HepG2 (cell line): ENCODE data around the gene TBCD. TPM values are rescaled to one million over a fixed set of nuclear protein-coding genes. Genes with fewer than 3 reads are reported as not detected.

ENCODE experiments used
- ATF7 ChIP-seq, 2 experiments: fragments of 450-650 bp in 1 of 2; sonication (generic) in 1 of 2; formaldehyde crosslinking in 1 of 2; IDR thresholded peaks; 2 replicates each; pipeline versions ENCODE4 v1.4.0 to v1.6.1; 2016 to 2020; ENCODE audit warnings: antibody characterized with exemption in 1 of 2, mild to moderate bottlenecking in 1 of 2, missing genetic modification reagents in 1 of 2
- CAMTA2 ChIP-seq: sonication (generic); formaldehyde crosslinking; IDR thresholded peaks from 2 replicates; pipeline ENCODE4 v1.4.0; 2020; ENCODE audit warnings: mild to moderate bottlenecking, missing genetic modification reagents, borderline replicate concordance
- DMAP1 ChIP-seq: IDR thresholded peaks from 2 replicates; pipeline ENCODE4 v1.6.1; 2016
- HOXA5 ChIP-seq: sonication (generic); formaldehyde crosslinking; IDR thresholded peaks from 2 replicates; pipeline ENCODE4 v1.4.0; 2020; ENCODE audit warnings: missing genetic modification reagents
- NFE2L1 ChIP-seq: sonication (generic); formaldehyde crosslinking; IDR thresholded peaks from 2 replicates; pipeline ENCODE4 v1.4.0; 2020; ENCODE audit warnings: missing genetic modification reagents, mild to moderate bottlenecking, borderline replicate concordance
- POGZ ChIP-seq: sonication (generic); formaldehyde crosslinking; IDR thresholded peaks from 2 replicates; pipeline ENCODE4 v1.4.0; 2020; ENCODE audit warnings: mild to moderate bottlenecking, missing genetic modification reagents
- SP140L ChIP-seq: sonication (generic); formaldehyde crosslinking; IDR thresholded peaks from 2 replicates; pipeline ENCODE4 v1.4.0; 2020; ENCODE audit warnings: missing genetic modification reagents, borderline replicate concordance
- SRY ChIP-seq: sonication (generic); formaldehyde crosslinking; IDR thresholded peaks from 2 replicates; pipeline ENCODE4 v1.8.0; 2022; ENCODE audit warnings: mild to moderate bottlenecking, missing genetic modification reagents
- TCF12 ChIP-seq, 2 experiments: fragments of 450-650 bp in 1 of 2; sonication (generic) in 1 of 2; formaldehyde crosslinking in 1 of 2; IDR thresholded peaks; 2 replicates each; pipeline versions ENCODE4 v1.6.1 to v1.8.0; 2017 to 2022; ENCODE audit warnings: antibody characterized with exemption in 1 of 2, mild to moderate bottlenecking in 1 of 2, missing genetic modification reagents in 1 of 2, moderate library complexity in 1 of 2
- ZBTB21 ChIP-seq: sonication (generic); formaldehyde crosslinking; IDR thresholded peaks from 2 replicates; pipeline ENCODE4 v1.4.0; 2020; ENCODE audit warnings: missing genetic modification reagents
- ZFX ChIP-seq: sonication (generic); formaldehyde crosslinking; IDR thresholded peaks from 2 replicates; pipeline ENCODE4 v1.4.0; 2020; ENCODE audit warnings: mild to moderate bottlenecking, low read depth, missing genetic modification reagents, moderate library complexity
- ZNF253 ChIP-seq: sonication (generic); formaldehyde crosslinking; IDR thresholded peaks from 2 replicates; pipeline ENCODE4 v1.8.0; 2022; ENCODE audit warnings: mild to moderate bottlenecking, missing genetic modification reagents, borderline replicate concordance
- ZNF3 ChIP-seq: IDR thresholded peaks from 2 replicates; pipeline ENCODE4 v1.7.0; 2017; ENCODE audit warnings: inconsistent platforms
- ZNF329 ChIP-seq: sonication (generic); formaldehyde crosslinking; IDR thresholded peaks from 2 replicates; pipeline ENCODE4 v1.9.0; 2021; ENCODE audit warnings: low read depth, mild to moderate bottlenecking, missing genetic modification reagents
- ZNF44 ChIP-seq: sonication (generic); formaldehyde crosslinking; IDR thresholded peaks from 2 replicates; pipeline ENCODE4 v1.5.1; 2020; ENCODE audit warnings: mild to moderate bottlenecking, missing genetic modification reagents
- ZNF564 ChIP-seq: sonication (generic); formaldehyde crosslinking; IDR thresholded peaks from 2 replicates; pipeline ENCODE4 v1.8.1; 2023; ENCODE audit warnings: mild to moderate bottlenecking, missing genetic modification reagents
- polyA plus RNA-seq, 8 experiments: library from polyadenylated mRNA; depleted of rRNA in 3 of 8; stranded (reverse) in 7 of 8; unstranded in 1 of 8; fragments of >200 nt; fragmentation: Illumina TruSeq in 4 of 8; extraction: Trizol in 4 of 8; gene quantifications; 2 replicates each; pipeline versions ENCODE4 v1.2.1 to v1.2.3, GENCODE V29; 2011 to 2016; ENCODE audit warnings: low read depth in 4 of 8, missing spikeins in 1 of 8, mixed read lengths in 1 of 8; ENCODE audit not compliant: insufficient read depth in 1 of 8
- total RNA-seq, 5 experiments: library from RNA; depleted of rRNA; stranded (reverse); fragments of >200 nt; fragmentation: Illumina TruSeq; extraction: Trizol; gene quantifications; 2 replicates each; pipeline ENCODE4 v1.2.3, GENCODE V29; 2016; ENCODE audit warnings: low read depth in 1 of 5
- TF ChIP-seq, protein P1 (sequence below): sonication (generic); formaldehyde crosslinking; IDR thresholded peaks from 2 replicates; pipeline ENCODE4 v1.5.1; 2020; ENCODE audit warnings: missing genetic modification reagents, mild to moderate bottlenecking, borderline replicate concordance
- TF ChIP-seq, protein P2 (sequence below): sonication (generic); formaldehyde crosslinking; IDR thresholded peaks from 2 replicates; pipeline ENCODE4 v1.8.0; 2022; ENCODE audit warnings: mild to moderate bottlenecking, missing genetic modification reagents
- TF ChIP-seq, protein P3 (sequence below): sonication (generic); formaldehyde crosslinking; IDR thresholded peaks from 2 replicates; pipeline ENCODE4 v1.5.1; 2020; ENCODE audit warnings: mild to moderate bottlenecking, missing genetic modification reagents, moderate library complexity
- TF ChIP-seq, protein P4 (sequence below): IDR thresholded peaks from 2 replicates; pipeline ENCODE4 v1.6.1; 2016; ENCODE audit warnings: low read depth, borderline replicate concordance
- TF ChIP-seq, protein P5 (sequence below): IDR thresholded peaks from 2 replicates; pipeline ENCODE4 v1.6.1; 2012; ENCODE audit warnings: inconsistent platforms

Gene TBCD
- total and polyA plus RNA-seq, 2 of the 13 experiments (the other 11 are each of a cell fraction or from before 2014, with no cell fraction given) = 33.9 to 54.8 TPM

DNA sequence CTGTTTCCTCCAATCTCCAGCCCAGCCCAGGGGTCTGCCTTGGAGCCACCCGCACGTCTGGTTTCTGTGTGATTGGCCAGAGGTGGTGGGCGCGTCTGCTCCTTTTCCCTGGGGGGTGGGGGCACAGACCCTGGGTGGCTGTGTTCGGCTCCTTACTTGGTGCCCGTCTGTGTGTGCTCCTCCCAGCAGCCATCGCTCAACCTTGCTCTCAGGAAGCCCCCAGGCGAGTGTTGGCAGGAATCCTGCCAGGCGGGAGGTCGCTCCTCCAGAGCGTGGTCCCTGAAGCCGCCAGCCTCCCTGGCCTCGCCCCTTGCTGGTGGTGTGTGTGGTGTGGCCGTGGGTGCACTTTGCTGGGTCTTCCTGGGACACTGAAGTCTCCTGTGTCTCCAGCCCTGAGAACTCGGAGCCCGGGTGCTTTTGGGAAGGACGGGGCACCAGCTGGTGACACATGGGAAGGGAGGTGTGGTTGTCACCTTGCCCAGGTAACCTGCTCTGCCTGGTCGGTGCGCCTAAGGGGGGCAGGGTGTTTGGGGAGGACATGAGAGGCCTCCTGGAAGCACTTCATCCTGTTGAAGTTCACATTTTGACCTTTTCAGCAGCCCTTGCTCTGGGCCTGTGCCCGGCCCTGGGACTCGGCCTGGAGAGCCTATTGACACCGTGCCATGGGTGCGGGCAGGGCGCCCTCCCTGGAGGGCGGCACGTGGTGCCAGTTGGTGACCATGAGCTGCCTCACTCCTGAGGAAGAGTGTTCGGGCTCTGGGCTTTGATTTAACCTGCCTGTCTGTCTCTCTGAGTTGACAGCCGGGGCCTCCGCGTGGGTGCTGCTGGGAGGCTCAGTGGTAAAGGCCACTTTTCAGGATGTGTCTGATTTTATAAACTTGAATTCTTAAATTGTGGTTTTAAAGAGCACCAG is 137.0 kb downstream of the TBCD start (continued):
- TF ChIP-seq ZNF329 (CRISPR knock-in tag) (0 out of 2 replicates have a peak, but pooled peaks have one; percentile 9), ZFX (CRISPR knock-in tag) (peak; percentile 68), ZNF253 (CRISPR knock-in tag) (peak; percentile 72; the same call in 1 of the 2 replicates), DMAP1 (CRISPR knock-in tag) (peak; percentile 70; the same call in 1 of the 2 replicates), CAMTA2 (peak; percentile 47; the same call in 1 of the 2 replicates), ZNF564 (peak; percentile 62; the same call in 1 of the 2 replicates), ATF7 (IDR thresholded peaks at IDR 0.05) (no peak), ATF7 (CRISPR knock-in tag; IDR thresholded peaks at IDR 0.05) (0 out of 2 replicates have a peak, but pooled peaks have one; percentile 73), ZNF3 (CRISPR knock-in tag) (no peak), SP140L (CRISPR knock-in tag) (no peak), TCF12 (IDR thresholded peaks at IDR 0.05) (no peak), TCF12 (CRISPR knock-in tag; IDR thresholded peaks at IDR 0.05) (0 out of 2 replicates have a peak, but pooled peaks have one; percentile 59), POGZ (CRISPR knock-in tag) (peak; percentile 5; the same call in 1 of the 2 replicates), SRY (CRISPR knock-in tag) (0 out of 2 replicates have a peak, but pooled peaks have one; percentile 17), NFE2L1 (CRISPR knock-in tag) (0 out of 2 replicates have a peak, but pooled peaks have one; percentile 62), HOXA5 (0 out of 2 replicates have a peak, but pooled peaks have one; percentile 35), ZBTB21 (CRISPR knock-in tag) (0 out of 2 replicates have a peak, but pooled peaks have one; percentile 14), ZNF44 (CRISPR knock-in tag) (no peak)
- TF ChIP-seq, protein P1, sequence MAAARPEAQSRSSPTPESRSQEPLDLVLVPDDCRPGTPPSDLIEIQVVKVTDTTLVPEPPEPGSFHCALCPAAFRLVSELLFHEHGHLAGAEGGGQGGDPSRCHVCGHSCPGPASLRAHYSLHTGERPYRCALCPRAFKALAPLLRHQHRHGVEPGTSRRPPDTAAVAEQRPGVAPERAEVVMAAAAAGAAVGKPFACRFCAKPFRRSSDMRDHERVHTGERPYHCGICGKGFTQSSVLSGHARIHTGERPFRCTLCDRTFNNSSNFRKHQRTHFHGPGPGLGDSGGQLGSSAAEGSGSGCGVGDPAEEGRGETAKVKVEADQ (CRISPR knock-in tag) = 0 out of 2 replicates have a peak, but pooled peaks have one; percentile 22
- TF ChIP-seq, protein P2, sequence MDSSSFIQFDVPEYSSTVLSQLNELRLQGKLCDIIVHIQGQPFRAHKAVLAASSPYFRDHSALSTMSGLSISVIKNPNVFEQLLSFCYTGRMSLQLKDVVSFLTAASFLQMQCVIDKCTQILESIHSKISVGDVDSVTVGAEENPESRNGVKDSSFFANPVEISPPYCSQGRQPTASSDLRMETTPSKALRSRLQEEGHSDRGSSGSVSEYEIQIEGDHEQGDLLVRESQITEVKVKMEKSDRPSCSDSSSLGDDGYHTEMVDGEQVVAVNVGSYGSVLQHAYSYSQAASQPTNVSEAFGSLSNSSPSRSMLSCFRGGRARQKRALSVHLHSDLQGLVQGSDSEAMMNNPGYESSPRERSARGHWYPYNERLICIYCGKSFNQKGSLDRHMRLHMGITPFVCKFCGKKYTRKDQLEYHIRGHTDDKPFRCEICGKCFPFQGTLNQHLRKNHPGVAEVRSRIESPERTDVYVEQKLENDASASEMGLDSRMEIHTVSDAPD = 0 out of 2 replicates have a peak, but pooled peaks have one; percentile 6
- TF ChIP-seq, protein P3, sequence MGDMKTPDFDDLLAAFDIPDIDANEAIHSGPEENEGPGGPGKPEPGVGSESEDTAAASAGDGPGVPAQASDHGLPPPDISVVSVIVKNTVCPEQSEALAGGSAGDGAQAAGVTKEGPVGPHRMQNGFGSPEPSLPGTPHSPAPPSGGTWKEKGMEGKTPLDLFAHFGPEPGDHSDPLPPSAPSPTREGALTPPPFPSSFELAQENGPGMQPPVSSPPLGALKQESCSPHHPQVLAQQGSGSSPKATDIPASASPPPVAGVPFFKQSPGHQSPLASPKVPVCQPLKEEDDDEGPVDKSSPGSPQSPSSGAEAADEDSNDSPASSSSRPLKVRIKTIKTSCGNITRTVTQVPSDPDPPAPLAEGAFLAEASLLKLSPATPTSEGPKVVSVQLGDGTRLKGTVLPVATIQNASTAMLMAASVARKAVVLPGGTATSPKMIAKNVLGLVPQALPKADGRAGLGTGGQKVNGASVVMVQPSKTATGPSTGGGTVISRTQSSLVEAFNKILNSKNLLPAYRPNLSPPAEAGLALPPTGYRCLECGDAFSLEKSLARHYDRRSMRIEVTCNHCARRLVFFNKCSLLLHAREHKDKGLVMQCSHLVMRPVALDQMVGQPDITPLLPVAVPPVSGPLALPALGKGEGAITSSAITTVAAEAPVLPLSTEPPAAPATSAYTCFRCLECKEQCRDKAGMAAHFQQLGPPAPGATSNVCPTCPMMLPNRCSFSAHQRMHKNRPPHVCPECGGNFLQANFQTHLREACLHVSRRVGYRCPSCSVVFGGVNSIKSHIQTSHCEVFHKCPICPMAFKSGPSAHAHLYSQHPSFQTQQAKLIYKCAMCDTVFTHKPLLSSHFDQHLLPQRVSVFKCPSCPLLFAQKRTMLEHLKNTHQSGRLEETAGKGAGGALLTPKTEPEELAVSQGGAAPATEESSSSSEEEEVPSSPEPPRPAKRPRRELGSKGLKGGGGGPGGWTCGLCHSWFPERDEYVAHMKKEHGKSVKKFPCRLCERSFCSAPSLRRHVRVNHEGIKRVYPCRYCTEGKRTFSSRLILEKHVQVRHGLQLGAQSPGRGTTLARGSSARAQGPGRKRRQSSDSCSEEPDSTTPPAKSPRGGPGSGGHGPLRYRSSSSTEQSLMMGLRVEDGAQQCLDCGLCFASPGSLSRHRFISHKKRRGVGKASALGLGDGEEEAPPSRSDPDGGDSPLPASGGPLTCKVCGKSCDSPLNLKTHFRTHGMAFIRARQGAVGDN (CRISPR knock-in tag) = peak; percentile 91
- TF ChIP-seq, protein P4, sequence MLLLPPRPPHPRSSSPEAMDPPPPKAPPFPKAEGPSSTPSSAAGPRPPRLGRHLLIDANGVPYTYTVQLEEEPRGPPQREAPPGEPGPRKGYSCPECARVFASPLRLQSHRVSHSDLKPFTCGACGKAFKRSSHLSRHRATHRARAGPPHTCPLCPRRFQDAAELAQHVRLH (CRISPR knock-in tag) = 0 out of 2 replicates have a peak, but pooled peaks have one; percentile 16
- TF ChIP-seq, protein P5, sequence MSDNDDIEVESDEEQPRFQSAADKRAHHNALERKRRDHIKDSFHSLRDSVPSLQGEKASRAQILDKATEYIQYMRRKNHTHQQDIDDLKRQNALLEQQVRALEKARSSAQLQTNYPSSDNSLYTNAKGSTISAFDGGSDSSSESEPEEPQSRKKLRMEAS = peak; percentile 78
